DMS79 (cell line): ENCODE data around the gene PID1.

ENCODE experiments used
- DNase-seq: peaks from one replicate; lab custom pipeline; 2025; lab: John Stamatoyannopoulos, UW

The PID1 gene

GRCh38 chr2:229071292-229071976 lies 199.7 kb downstream of the PID1 start:
- no peak for DNase-seq

GRCh38 chr2:229066121-229066715 lies 204.9 kb downstream of the PID1 start:
- no peak for DNase-seq

- DNase-seq: no peak
Observed at GRCh38 chr2:229064749-229065148, 206.3 kb downstream of the PID1 start.

- DNase-seq: no peak
Observed at GRCh38 chr2:229060147-229060546, 210.9 kb downstream of the PID1 start.

- no peak for DNase-seq
Observed at GRCh38 chr2:229059331-229060033, 211.6 kb downstream of the PID1 start.

- no peak for DNase-seq
Observed at GRCh38 chr2:229057976-229058553, 213.0 kb downstream of the PID1 start.

- DNase-seq: no peak
Observed at GRCh38 chr2:229054311-229054710, 216.8 kb downstream of the PID1 start.

GRCh38 chr2:229051798-229052197 lies 219.3 kb downstream of the PID1 start:
- no peak for DNase-seq

- no peak for DNase-seq
Observed at GRCh38 chr2:229050133-229050532, 221.0 kb downstream of the PID1 start.

- DNase-seq: no peak
Observed at GRCh38 chr2:229048134-229048533, 223.0 kb downstream of the PID1 start.

- DNase-seq: no peak
Observed at GRCh38 chr2:229045671-229046070, 225.4 kb downstream of the PID1 start.

- DNase-seq: no peak
Observed at GRCh38 chr2:229044581-229044980, 226.5 kb downstream of the PID1 start.

- DNase-seq: no peak
Observed at GRCh38 chr2:229043681-229044080, 227.4 kb downstream of the PID1 start.

- DNase-seq: no peak
Observed at GRCh38 chr2:229042349-229042748, 228.7 kb downstream of the PID1 start.

GRCh38 chr2:229041691-229042090 lies 229.4 kb downstream of the PID1 start:
- no peak for DNase-seq

GRCh38 chr2:229037621-229038020 lies 233.5 kb downstream of the PID1 start:
- no peak for DNase-seq

GRCh38 chr2:229033816-229034215 lies 237.3 kb downstream of the PID1 start:
- no peak for DNase-seq

GRCh38 chr2:229032608-229033234 lies 238.4 kb downstream of the PID1 start:
- DNase-seq: no peak

- DNase-seq: no peak
Observed at GRCh38 chr2:229027353-229028105, 243.6 kb downstream of the PID1 start.

GRCh38 chr2:229025653-229026052 lies 245.4 kb downstream of the PID1 start:
- no peak for DNase-seq

- no peak for DNase-seq
Observed at GRCh38 chr2:229022652-229023051, 248.4 kb downstream of the PID1 start.

GRCh38 chr2:229022071-229022470 lies 249.0 kb downstream of the PID1 start:
- no peak for DNase-seq
